IPS DF 6.9 (cell line): Measurements from ENCODE around the gene PSMB11.

Source experiments
- DNase-seq: peaks from one replicate; pipeline ENCODE4 v3.0.0-alpha.2; 2013; ENCODE audit warnings: low read depth, low spot score
- H3K27ac ChIP-seq: one replicate; pipeline ENCODE4 v1.5.1; 2013; ENCODE audit warnings: low read length, control low read depth
- H3K27me3 ChIP-seq: 2 replicates; pipeline ENCODE4 v1.6.1; 2013; ENCODE audit warnings: mild to moderate bottlenecking, low read length; ENCODE audit not compliant: control insufficient read depth, insufficient read depth
- H3K36me3 ChIP-seq: 2 replicates; pipeline ENCODE4 v1.6.1; 2013; ENCODE audit warnings: low read length; ENCODE audit not compliant: control insufficient read depth, insufficient read depth
- H3K4me1 ChIP-seq: 2 replicates; pipeline ENCODE4 v1.6.1; 2013; ENCODE audit warnings: low read length; ENCODE audit not compliant: control insufficient read depth, insufficient read depth
- H3K4me3 ChIP-seq: 2 replicates; pipeline ENCODE4 v1.5.1; 2013; ENCODE audit warnings: mild to moderate bottlenecking, low read length
- H3K9me3 ChIP-seq: 2 replicates; pipeline ENCODE4 v1.6.1; 2013; ENCODE audit warnings: low read length, inconsistent platforms; ENCODE audit not compliant: control insufficient read depth, insufficient read depth
- WGBS: extraction: QIAGEN DNeasy Blood & Tissue Kit; methylation state at CpG from one replicate; pipeline ENCODE4 v1.1.7; 2013; ENCODE audit warnings: mixed read lengths, missing lambda C conversion rate; ENCODE audit not compliant: insufficient read length, insufficient coverage; 5-methylcytosine and 5-hydroxymethylcytosine counted together

Gene PSMB11

GRCh38 chr14:23030936-23031335 is 11.1 kb upstream of the PSMB11 start:
- Histone ChIP-seq H3K4me1 (no peaks in the 10 kb centered on the region; the same call in 1 of the 2 replicates), H3K36me3 (peaks cover 15% of the 10 kb centered on the region), H3K4me3 (no peak overlapping the region), H3K27me3 (no peaks in the 10 kb centered on the region), H3K27ac (no peak overlapping the region), H3K9me3 (no peaks in the 10 kb centered on the region)
- WGBS, result no CpG with 5 or more reads among the region's 4 CpGs
- no peak for DNase-seq

- H3K4me3 ChIP-seq, result no peak overlapping the region
- no CpG with 5 or more reads among the region's 10 CpGs for WGBS
- no peaks in the 10 kb centered on the region for H3K27me3 ChIP-seq
- H3K27ac ChIP-seq, result no peak overlapping the region
- no peak for DNase-seq
- H3K4me1 ChIP-seq, result no peaks in the 10 kb centered on the region; the same call in 1 of the 2 replicates
- no peaks in the 10 kb centered on the region for H3K9me3 ChIP-seq
- peaks cover 12% of the 10 kb centered on the region; the same call in 1 of the 2 replicates for H3K36me3 ChIP-seq
Observed at GRCh38 chr14:23033251-23033727, 8.7 kb upstream of the PSMB11 start.

GRCh38 chr14:23033801-23034497 is 8.1 kb upstream of the PSMB11 start:
- Histone ChIP-seq H3K9me3 (no peaks in the 10 kb centered on the region), H3K36me3 (peaks cover 9% of the 10 kb centered on the region; the same call in 1 of the 2 replicates), H3K4me1 (no peaks in the 10 kb centered on the region; the same call in 1 of the 2 replicates), H3K27ac (no peak overlapping the region), H3K4me3 (peak overlapping the region; percentile 95; the same call in 1 of the 2 replicates), H3K27me3 (no peaks in the 10 kb centered on the region)
- no peak for DNase-seq
- 100% methylated on average over 1 of the region's 17 CpGs for WGBS

GRCh38 chr14:23034498-23035302 is 7.3 kb upstream of the PSMB11 start, which contains the start of gene PSMB5:
TSS of gene PSMB5 (minus strand) at chr14:23034900. CDS start at chr14:23034881, 19 bp downstream.
- Histone ChIP-seq H3K36me3 (peaks cover 6% of the 10 kb centered on the region; the same call in 1 of the 2 replicates), H3K27me3 (no peaks in the 10 kb centered on the region), H3K4me3 (peak within 1 kb of the TSS; percentile 95), H3K27ac (no peak within 1 kb of the TSS), H3K4me1 (no peaks in the 10 kb centered on the region; the same call in 1 of the 2 replicates), H3K9me3 (no peaks in the 10 kb centered on the region)
- DNase-seq, result peak; percentile 97
- WGBS, result no CpG with 5 or more reads among the region's 36 CpGs

GRCh38 chr14:23035303-23036144 is 6.5 kb upstream of the PSMB11 start:
- H3K4me1 ChIP-seq, result no peaks in the 10 kb centered on the region; the same call in 1 of the 2 replicates
- H3K27ac ChIP-seq, result no peak overlapping the region
- no CpG with 5 or more reads among the region's 14 CpGs for WGBS
- no peak for DNase-seq
- H3K27me3 ChIP-seq, result no peaks in the 10 kb centered on the region
- peak overlapping the region; percentile 95; the same call in 1 of the 2 replicates for H3K4me3 ChIP-seq
- no peaks in the 10 kb centered on the region for H3K9me3 ChIP-seq
- H3K36me3 ChIP-seq, result peaks cover 6% of the 10 kb centered on the region; the same call in 1 of the 2 replicates

- Histone ChIP-seq H3K27me3 (no peaks in the 10 kb centered on the region), H3K27ac (no peak overlapping the region), H3K9me3 (no peaks in the 10 kb centered on the region), H3K4me1 (no peaks in the 10 kb centered on the region; the same call in 1 of the 2 replicates), H3K4me3 (no peak overlapping the region), H3K36me3 (no peaks in the 10 kb centered on the region)
- no peak for DNase-seq
- no CpG with 5 or more reads among the region's 4 CpGs for WGBS
Observed at GRCh38 chr14:23040100-23040499, 1.9 kb upstream of the PSMB11 start.

- no peaks in the 10 kb centered on the region for H3K9me3 ChIP-seq
- H3K36me3 ChIP-seq, result no peaks in the 10 kb centered on the region
- no peak for DNase-seq
- no peaks in the 10 kb centered on the region for H3K27me3 ChIP-seq
- no CpG with 5 or more reads among the region's 8 CpGs for WGBS
- no peaks in the 10 kb centered on the region for H3K4me1 ChIP-seq
- no peak overlapping the region for H3K27ac ChIP-seq
- no peak overlapping the region for H3K4me3 ChIP-seq
Observed at GRCh38 chr14:23041729-23042128, 283 bp upstream of the PSMB11 start.

GRCh38 chr14:23043145-23043544 is 1.1 kb downstream of the PSMB11 start:
- WGBS, result no CpG with 5 or more reads among the region's 6 CpGs
- no peak for DNase-seq

GRCh38 chr14:23043754-23044153 is 1.7 kb downstream of the PSMB11 start:
- Histone ChIP-seq H3K27ac (no peak overlapping the region), H3K4me3 (no peak overlapping the region), H3K36me3 (no peaks in the 10 kb centered on the region), H3K4me1 (no peaks in the 10 kb centered on the region), H3K9me3 (no peaks in the 10 kb centered on the region), H3K27me3 (no peaks in the 10 kb centered on the region)
- WGBS, result no CpG with 5 or more reads among the region's 3 CpGs
- DNase-seq, result no peak

More at GRCh38 chr14:23043145-23043544, 1.1 kb downstream of the PSMB11 start:
- Histone ChIP-seq H3K36me3 (no peaks in the 10 kb centered on the region), H3K27ac (no peak overlapping the region), H3K27me3 (no peaks in the 10 kb centered on the region), H3K4me3 (no peak overlapping the region), H3K9me3 (no peaks in the 10 kb centered on the region), H3K4me1 (no peaks in the 10 kb centered on the region)

- H3K36me3 ChIP-seq, result no peaks in the 10 kb centered on the region
- no peak overlapping the region for H3K4me3 ChIP-seq
- no peaks in the 10 kb centered on the region for H3K9me3 ChIP-seq
- no peak for DNase-seq
- WGBS, result no CpG with 5 or more reads among the region's 8 CpGs
- H3K27me3 ChIP-seq, result no peaks in the 10 kb centered on the region
- no peak overlapping the region for H3K27ac ChIP-seq
- no peaks in the 10 kb centered on the region for H3K4me1 ChIP-seq
Observed at GRCh38 chr14:23044840-23045239, 2.8 kb downstream of the PSMB11 start.
